GM21529 (cell line): ENCODE data around the gene HSCB.
"Not testable (repeated sequence)": the region's sequence is repeated elsewhere in the genome, so short reads cannot be mapped to it uniquely, and the experiment has no call there.

Source experiments
- ATAC-seq: cut with Tn5 transposase; IDR thresholded peaks from one replicate; pipeline ENCODE4 v1.9.1; 2021; ENCODE audit not compliant: unreplicated experiment

Gene HSCB

GRCh38 chr22:28791124-28791523 is 49.3 kb downstream of the HSCB start:
- no peak for ATAC-seq

- ATAC-seq, result peak; percentile 64
Observed at GRCh38 chr22:28791841-28792490, 50.1 kb downstream of the HSCB start.

- peak; percentile 41 for ATAC-seq
Observed at GRCh38 chr22:28792491-28793383, 50.9 kb downstream of the HSCB start.

GRCh38 chr22:28793976-28794584 is 52.2 kb downstream of the HSCB start:
- no peak for ATAC-seq

GRCh38 chr22:28795071-28795693 is 53.3 kb downstream of the HSCB start:
- no peak for ATAC-seq

GRCh38 chr22:28795932-28796856 is 54.4 kb downstream of the HSCB start:
- ATAC-seq, result no peak

GRCh38 chr22:28798810-28799605 is 57.2 kb downstream of the HSCB start:
- no peak for ATAC-seq

- peak; percentile 21 for ATAC-seq
Observed at GRCh38 chr22:28799606-28800307, 57.9 kb downstream of the HSCB start.

GRCh38 chr22:28800308-28801041 is 58.6 kb downstream of the HSCB start, which contains the start of gene XBP1:
Gene XBP1 (minus strand): TSS chr22:28800569.
- peak; percentile 68 for ATAC-seq

- ATAC-seq, result no peak
Observed at GRCh38 chr22:28801845-28802594, 60.2 kb downstream of the HSCB start.

GRCh38 chr22:28802595-28803123 is 60.8 kb downstream of the HSCB start:
- no peak for ATAC-seq

GRCh38 chr22:28805426-28805825 is 63.6 kb downstream of the HSCB start:
- not testable (repeated sequence) for ATAC-seq
